ENCODE data around the gene CLEC18C.

CLEC18C gene

GRCh38 chr16:70158261-70158939 is 15.2 kb upstream of the CLEC18C start:
- no peak for TF ChIP-seq CTCF (conservative IDR thresholded peaks at IDR 0.05; ENCODE audit: control insufficient read depth, insufficient read depth, low read depth, low read length)
- DNase-seq (ENCODE audit: low read depth) = no peak
- H3K4me3 ChIP-seq (ENCODE audit: control insufficient read depth, low read depth, low read length) = no peak overlapping the region

- DNase-seq (ENCODE audit: low read depth) = peak; percentile 45
- TF ChIP-seq CTCF (conservative IDR thresholded peaks at IDR 0.05; ENCODE audit: control insufficient read depth, insufficient read depth, low read depth, low read length) = no peak
- no peak overlapping the region for H3K4me3 ChIP-seq (ENCODE audit: control insufficient read depth, low read depth, low read length)
These were observed 13.9 kb upstream of the CLEC18C start for GRCh38 chr16:70159355-70160348.

DNA sequence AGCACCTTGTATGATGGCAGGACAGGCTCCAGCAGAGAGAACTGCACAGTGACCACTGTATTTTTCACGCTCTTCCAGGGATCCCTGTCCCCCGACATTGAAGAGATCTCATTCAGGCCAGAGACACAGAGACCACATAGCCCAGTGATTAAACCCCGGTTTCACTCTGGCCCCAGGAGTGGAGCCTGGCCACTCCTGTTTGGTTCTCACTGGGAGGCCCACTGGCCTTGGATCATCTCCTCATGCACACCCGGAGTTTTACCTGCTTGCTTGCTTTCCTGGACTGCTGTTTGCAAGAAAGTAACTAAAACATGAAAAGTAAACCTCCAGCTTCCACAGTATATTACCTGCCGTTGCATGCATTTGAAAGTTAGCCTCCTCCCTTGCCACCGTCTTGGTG is 13.2 kb upstream of the CLEC18C start:
- DNase-seq (ENCODE audit: low read depth) = no peak
- H3K4me3 ChIP-seq (ENCODE audit: control insufficient read depth, low read depth, low read length) = no peak overlapping the region
- TF ChIP-seq CTCF (conservative IDR thresholded peaks at IDR 0.05; ENCODE audit: control insufficient read depth, insufficient read depth, low read depth, low read length) = no peak

DNA sequence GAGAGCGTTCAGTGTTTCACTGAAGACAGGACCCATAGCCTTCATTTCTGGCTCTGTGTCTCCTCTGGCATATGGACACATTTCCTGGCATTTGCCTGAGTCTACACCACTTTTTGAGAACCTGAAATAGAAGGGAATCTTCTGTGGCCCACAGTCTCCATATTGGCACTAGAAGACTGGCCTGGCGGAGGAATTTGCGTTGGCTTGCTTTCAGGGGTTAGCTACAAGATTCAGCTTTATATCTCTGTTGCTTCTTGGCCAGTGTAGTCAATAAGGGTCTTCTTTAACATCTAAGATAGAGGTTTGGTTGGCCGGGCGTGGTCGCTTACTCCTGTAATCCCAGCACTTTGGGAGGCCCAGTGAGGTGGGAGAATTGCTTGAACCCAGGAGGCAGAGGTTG is 12.8 kb upstream of the CLEC18C start:
- no peak for DNase-seq (ENCODE audit: low read depth)
- H3K4me3 ChIP-seq (ENCODE audit: control insufficient read depth, low read depth, low read length) = no peak overlapping the region
- no peak for TF ChIP-seq CTCF (conservative IDR thresholded peaks at IDR 0.05; ENCODE audit: control insufficient read depth, insufficient read depth, low read depth, low read length)

DNA sequence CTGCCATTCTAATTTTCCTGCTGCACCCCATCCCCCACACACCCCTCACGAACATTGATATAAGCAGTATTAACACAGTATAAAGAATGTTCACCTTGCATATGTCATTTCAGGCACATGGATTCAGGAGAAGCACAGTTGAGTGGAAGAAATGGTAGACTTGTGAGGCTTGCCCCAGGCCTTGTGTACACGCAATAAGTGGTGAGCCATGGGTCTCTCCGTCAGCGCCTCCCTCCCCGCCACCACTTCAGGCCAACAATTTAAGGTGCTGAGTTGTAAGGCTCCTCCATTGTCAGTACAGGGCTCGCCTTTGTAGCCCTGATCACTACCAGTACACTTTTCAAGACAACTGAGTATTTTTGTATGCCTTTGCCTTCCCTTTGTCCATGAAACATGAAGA is 12.2 kb upstream of the CLEC18C start:
- no peak for TF ChIP-seq CTCF (conservative IDR thresholded peaks at IDR 0.05; ENCODE audit: control insufficient read depth, insufficient read depth, low read depth, low read length)
- DNase-seq (ENCODE audit: low read depth) = no peak
- H3K4me3 ChIP-seq (ENCODE audit: control insufficient read depth, low read depth, low read length) = no peak overlapping the region

GRCh38 chr16:70162041-70162451 is 11.5 kb upstream of the CLEC18C start:
- TF ChIP-seq CTCF (conservative IDR thresholded peaks at IDR 0.05; ENCODE audit: control insufficient read depth, insufficient read depth, low read depth, low read length) = no peak
- peak; percentile 83 for DNase-seq (ENCODE audit: low read depth)
- no peak overlapping the region for H3K4me3 ChIP-seq (ENCODE audit: control insufficient read depth, low read depth, low read length)
